ENCODE data around the gene SIX5. TPM values are rescaled to one million over a fixed set of nuclear protein-coding genes. Genes with fewer than 3 reads are reported as not detected.
A peak's percentile ranks its signal among the peaks of the same experiment; 100 is the strongest.

Gene SIX5
- total and polyA plus RNA-seq, 2 experiments from 2014 or later: 15.6 to 17.0 TPM

GRCh38 chr19:45770192-45771101 is 1.4 kb upstream of the SIX5 start:
- Histone ChIP-seq H3K79me2 (peaks cover 24% of the 10 kb centered on the region), H3K4me3 (peak overlapping the region; percentile 27), H3K9me3 (ENCODE audit: low read depth) (no peaks in the 10 kb centered on the region), H3K27ac (peak overlapping the region; percentile 91), H3K36me3 (replicated peaks; ENCODE audit: insufficient read depth, low read depth) (no peaks in the 10 kb centered on the region), H2AFZ (no peak overlapping the region), H4K20me1 (ENCODE audit: insufficient read depth, poor library complexity, severe bottlenecking) (no peaks in the 10 kb centered on the region), H3K4me1 (ENCODE audit: insufficient read depth) (peaks cover 19% of the 10 kb centered on the region), H3K4me2 (peak overlapping the region; percentile 90), H3K9me2 (replicated peaks; ENCODE audit: insufficient read depth) (no peaks in the 10 kb centered on the region), H3K27me3 (no peaks in the 10 kb centered on the region)
- DNase-seq (ENCODE audit: low spot score): peak; percentile 97
- WGBS (ENCODE audit: low lambda C conversion rate, missing lambda C conversion rate): 3% methylated on average over 54 of the region's 79 CpGs
- TF ChIP-seq CTCF (IDR thresholded peaks at IDR 0.05; ENCODE audit: poor library complexity) (peak; percentile 93), EZH2 (IDR thresholded peaks at IDR 0.05; ENCODE audit: borderline replicate concordance) (no peak)

GRCh38 chr19:45769821-45770191 is 754 bp upstream of the SIX5 start:
- H3K27me3 ChIP-seq: no peaks in the 10 kb centered on the region
- peaks cover 31% of the 10 kb centered on the region for H3K79me2 ChIP-seq
- H3K36me3 ChIP-seq (replicated peaks; ENCODE audit: insufficient read depth, low read depth): no peaks in the 10 kb centered on the region
- H4K20me1 ChIP-seq (ENCODE audit: insufficient read depth, poor library complexity, severe bottlenecking): no peaks in the 10 kb centered on the region
- peak; percentile 71 for DNase-seq (ENCODE audit: low spot score)
- no peaks in the 10 kb centered on the region for H3K9me3 ChIP-seq (ENCODE audit: low read depth)
- 2% methylated on average over 15 of the region's 28 CpGs for WGBS (ENCODE audit: low lambda C conversion rate, missing lambda C conversion rate)
- no peak overlapping the region for H2AFZ ChIP-seq
- H3K4me1 ChIP-seq (ENCODE audit: insufficient read depth): peaks cover 25% of the 10 kb centered on the region
- peak overlapping the region; percentile 90 for H3K4me2 ChIP-seq
- TF ChIP-seq EZH2 (IDR thresholded peaks at IDR 0.05; ENCODE audit: borderline replicate concordance) (no peak), CTCF (IDR thresholded peaks at IDR 0.05; ENCODE audit: poor library complexity) (no peak), EZH2phosphoT487 (IDR thresholded peaks at IDR 0.05; ENCODE audit: low read depth, severe bottlenecking, unreplicated experiment) (no peak)
- peak overlapping the region; percentile 27 for H3K4me3 ChIP-seq
- H3K9me2 ChIP-seq (replicated peaks; ENCODE audit: insufficient read depth): no peaks in the 10 kb centered on the region
- peak overlapping the region; percentile 91 for H3K27ac ChIP-seq

- DNase-seq (ENCODE audit: low spot score): peak; percentile 66
- peaks cover 37% of the 10 kb centered on the region for H3K4me1 ChIP-seq (ENCODE audit: insufficient read depth)
- peak overlapping the region; percentile 97 for H3K27ac ChIP-seq
- H3K4me3 ChIP-seq: peak overlapping the region; percentile 65
- H3K9me2 ChIP-seq (replicated peaks; ENCODE audit: insufficient read depth): no peaks in the 10 kb centered on the region
- 0% methylated on average over 3 of the region's 33 CpGs for WGBS (ENCODE audit: low lambda C conversion rate, missing lambda C conversion rate)
- peak overlapping the region; percentile 21 for H2AFZ ChIP-seq
- H3K36me3 ChIP-seq (replicated peaks; ENCODE audit: insufficient read depth, low read depth): no peaks in the 10 kb centered on the region
- no peak for TF ChIP-seq EZH2phosphoT487 (IDR thresholded peaks at IDR 0.05; ENCODE audit: low read depth, severe bottlenecking, unreplicated experiment)
- TF ChIP-seq EZH2 (IDR thresholded peaks at IDR 0.05; ENCODE audit: borderline replicate concordance): no peak
- no peak for TF ChIP-seq CTCF (IDR thresholded peaks at IDR 0.05; ENCODE audit: poor library complexity)
- no peaks in the 10 kb centered on the region for H4K20me1 ChIP-seq (ENCODE audit: insufficient read depth, poor library complexity, severe bottlenecking)
- H3K27me3 ChIP-seq: no peaks in the 10 kb centered on the region
- no peaks in the 10 kb centered on the region for H3K9me3 ChIP-seq (ENCODE audit: low read depth)
- H3K4me2 ChIP-seq: peak overlapping the region; percentile 96
- H3K79me2 ChIP-seq: peaks cover 34% of the 10 kb centered on the region
These were observed 433 bp downstream of the SIX5 start for GRCh38 chr19:45768655-45768983.

Measured in hepatocyte (in vitro differentiated cells).